GM21515 (cell line): ENCODE results near the gene IL1RAPL2.
"Not testable (repeated sequence)": the region's sequence is repeated elsewhere in the genome, so short reads cannot be mapped to it uniquely, and the experiment has no call there.

ENCODE experiments used
- ATAC-seq: cut with Tn5 transposase; IDR thresholded peaks from one replicate; pipeline ENCODE4 v1.9.1; 2021; ENCODE audit not compliant: unreplicated experiment

The IL1RAPL2 gene

DNA sequence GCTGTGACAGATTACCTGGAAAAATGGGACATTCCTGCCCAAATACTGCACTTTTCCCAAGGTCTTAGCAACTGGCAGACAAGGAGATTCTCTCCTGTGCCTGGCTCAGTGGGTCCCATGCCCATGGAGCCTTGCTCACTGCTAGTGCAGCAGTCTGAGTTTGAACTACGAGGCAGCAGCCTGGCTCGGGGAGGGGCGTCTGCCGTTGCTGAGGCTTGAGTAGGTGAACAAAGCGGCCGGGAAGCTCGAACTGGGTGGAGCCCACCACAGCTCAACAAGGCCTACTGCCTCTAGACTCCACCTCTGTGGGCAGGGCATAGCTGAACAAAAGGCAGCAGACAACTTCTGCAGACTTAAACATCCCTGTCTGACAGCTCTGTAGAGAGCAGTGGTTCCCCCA is 1118.3 kb downstream of the IL1RAPL2 start:
- not testable (repeated sequence) for ATAC-seq

DNA sequence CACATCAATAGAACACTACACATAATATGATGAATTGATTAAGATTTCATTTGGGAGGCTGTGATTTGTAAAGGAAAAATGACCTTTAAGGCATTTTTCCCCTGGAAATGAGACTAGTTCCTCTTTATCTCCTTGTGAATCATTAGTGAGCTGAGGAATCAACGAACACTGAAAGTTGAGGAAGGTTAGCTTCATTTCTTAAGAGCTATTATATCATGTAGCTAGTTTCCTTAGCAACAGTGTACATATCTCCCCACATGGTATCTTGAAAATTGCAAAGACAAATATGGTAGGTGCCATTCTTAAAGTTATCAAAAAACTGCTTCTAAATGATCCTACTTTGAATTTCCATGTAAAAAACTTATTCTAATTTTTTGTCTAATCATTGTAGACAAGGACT is 1128.8 kb downstream of the IL1RAPL2 start:
- no peak for ATAC-seq

DNA sequence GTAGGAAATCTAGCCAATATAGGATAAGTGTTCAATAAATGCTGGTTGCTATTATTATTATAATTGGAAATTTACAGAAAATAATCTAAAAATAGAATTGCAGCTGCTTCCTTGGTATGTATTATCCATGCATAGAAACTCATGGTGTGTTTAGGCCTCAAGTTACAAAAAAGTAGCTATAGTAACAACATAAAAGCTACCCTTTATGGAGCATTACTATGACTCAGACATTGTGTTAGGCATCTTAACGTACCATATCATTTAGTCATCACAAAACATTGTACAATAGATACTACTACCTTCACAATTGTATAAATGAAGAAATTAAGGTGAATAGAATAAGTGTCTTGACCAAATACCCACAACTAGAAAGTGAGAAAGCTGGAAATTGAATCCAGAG is 1129.5 kb downstream of the IL1RAPL2 start:
- no peak for ATAC-seq

DNA sequence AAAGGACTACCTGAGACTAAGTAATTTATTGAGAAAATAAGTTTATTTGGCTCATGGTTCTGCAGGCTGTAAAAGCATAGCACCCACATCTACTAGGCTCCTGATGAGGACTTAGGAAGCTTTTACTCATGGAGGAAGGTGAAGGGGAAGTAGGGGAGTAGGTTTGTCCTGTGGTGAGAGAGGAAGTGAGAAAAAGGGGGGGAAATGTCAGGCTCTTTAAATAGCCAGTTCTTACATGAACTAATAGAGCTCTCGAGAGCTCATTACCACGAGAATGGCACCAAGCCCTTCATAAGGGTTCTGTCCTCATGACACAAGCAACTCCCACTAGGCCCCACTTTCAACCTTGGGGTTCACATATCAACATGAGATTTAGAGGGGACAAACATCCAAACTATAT is 1130.9 kb downstream of the IL1RAPL2 start:
- no peak for ATAC-seq

DNA sequence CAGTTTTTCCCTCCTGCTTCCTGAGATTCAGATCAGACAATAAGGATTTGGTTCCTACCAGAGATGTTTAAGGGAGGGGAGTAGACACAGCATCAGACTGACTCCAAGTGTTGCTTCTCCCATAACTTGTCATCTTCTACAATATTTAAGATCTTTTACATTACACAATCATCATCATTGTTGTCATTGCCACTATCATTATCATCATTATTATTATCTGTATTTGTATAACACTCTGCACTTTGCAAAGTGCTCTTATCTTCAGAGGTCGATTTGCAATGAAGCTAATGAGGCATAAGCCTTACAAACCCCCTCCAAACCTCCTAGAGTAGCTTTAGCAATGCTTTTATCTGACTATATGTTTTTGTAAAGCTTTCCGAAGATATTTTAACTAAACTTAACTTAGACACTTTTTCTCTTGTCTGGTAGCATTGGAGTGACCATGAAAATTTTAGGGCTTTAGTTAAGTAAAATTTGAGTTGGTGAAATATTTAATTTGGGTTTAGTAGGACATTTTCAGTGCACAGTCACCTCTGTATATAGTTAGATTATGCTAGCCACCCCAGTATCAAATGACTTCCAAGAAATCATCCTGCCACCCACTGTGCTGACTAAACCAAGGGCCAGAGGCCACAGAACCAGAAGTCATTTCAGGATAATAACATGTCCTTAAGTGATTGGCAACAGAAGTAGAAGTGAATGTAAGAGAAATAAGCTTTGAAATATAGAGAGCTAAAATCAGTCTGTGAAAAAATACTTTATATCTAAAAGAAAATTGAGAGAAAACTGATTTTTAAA is 1132.2 kb downstream of the IL1RAPL2 start:
- ATAC-seq: no peak

DNA sequence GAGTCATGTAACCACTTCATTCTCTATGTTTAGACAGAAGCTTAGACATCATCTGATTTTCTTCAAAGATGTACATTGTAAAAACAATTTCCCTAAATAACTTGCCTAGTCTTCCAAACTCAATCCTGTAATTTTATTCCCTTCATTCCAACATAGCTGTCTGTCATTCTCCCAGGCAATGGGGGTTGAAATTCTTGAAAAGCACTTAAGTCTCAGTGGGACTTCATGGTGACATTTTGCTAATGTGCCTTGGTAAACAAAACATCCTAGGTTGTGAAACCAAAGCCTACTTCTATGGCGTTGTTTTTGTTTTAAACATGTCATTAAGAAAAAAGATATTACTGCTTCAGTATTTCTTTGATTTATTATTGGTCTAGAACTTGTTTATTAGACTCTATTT is 1134.3 kb downstream of the IL1RAPL2 start:
- ATAC-seq: no peak

DNA sequence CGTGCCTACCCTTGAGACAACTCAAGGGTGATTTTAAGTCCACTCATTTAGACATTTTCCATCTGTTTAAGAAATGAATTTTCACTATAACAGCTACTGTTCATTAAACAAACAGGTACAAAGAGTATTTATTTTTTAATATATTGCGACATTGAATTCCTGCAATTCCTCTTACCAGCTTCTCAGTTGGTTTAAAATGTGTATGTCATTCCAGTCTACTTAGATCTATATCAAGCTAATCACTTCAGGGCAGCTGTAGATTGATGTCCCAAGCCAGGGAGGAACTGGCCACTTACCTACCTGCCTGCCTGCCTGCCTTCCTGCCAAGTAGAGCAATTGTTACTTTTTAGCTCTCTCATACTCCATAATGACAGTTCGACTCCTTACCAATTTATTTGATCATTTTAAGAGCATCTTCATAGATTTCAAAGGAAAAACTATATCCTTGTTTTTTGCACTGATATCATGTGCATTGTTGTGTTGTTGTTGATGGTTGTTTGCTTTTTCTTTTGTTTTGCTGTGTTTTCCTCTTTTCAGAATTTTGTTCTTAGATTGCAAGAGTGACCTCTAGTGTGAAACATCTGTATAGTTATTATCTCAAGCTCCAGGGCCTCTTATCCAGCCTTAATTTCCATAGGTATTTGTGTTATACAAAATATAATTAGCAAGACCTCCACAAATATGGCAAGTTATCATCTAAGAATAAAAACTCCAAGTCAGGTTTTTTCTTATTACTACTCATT is 1135.5 kb downstream of the IL1RAPL2 start:
- no peak for ATAC-seq

DNA sequence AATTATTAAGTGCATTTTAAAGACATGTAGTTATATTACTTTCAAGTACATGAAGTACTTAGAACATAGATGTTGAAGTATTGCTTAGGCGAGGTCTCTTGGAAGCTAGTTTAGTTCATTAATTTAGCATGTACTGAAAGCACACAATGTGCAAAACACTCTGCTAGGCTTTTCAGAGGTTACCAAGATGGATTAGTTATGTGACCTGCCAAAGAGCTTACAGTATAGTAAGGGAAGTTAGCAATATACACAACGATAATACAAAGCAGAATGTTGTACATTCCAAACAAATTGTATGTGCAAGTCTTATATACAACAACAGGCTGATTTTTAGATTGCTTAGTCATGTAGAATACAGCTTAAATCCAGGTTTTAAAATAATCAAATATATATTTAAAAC is 1137.9 kb downstream of the IL1RAPL2 start:
- ATAC-seq: no peak

DNA sequence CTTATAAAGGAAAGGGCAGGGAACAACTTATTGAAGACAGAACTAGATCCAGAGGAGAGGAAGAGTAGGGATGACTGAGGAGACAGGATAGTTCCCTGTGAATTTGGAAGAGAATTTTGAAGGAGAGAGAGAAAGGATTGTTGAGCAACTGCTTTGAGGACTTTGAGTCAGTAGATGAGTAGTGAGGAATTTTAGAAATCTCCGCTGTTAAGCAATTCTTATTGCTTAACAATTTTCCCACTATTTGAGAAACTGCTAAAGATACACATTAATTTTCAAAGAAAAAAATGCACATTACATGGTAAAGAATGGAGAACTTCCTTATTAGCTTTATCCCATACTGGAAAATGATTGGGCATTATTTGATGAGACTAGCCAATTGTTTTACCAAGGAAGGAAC is 1140.0 kb downstream of the IL1RAPL2 start:
- no peak for ATAC-seq

DNA sequence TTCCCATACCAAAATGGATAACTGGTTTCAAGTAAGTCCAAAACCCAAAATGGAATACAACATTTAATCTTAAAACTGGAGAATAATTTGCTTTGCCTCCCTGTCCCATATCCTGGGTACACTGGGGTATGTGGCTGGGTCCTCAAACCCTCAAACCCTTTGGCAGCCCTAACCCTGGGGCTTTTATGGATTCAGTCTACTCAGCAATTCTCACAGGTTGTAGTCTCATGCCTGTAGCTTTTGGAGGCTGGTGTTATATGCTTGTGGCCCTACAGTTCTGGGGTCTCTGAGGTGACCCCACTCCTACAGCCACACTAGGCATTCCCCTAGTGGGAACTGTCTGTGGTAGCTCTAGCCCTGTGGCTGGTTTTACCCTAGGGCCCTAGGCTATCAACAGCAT is 1145.8 kb downstream of the IL1RAPL2 start:
- ATAC-seq: no peak

DNA sequence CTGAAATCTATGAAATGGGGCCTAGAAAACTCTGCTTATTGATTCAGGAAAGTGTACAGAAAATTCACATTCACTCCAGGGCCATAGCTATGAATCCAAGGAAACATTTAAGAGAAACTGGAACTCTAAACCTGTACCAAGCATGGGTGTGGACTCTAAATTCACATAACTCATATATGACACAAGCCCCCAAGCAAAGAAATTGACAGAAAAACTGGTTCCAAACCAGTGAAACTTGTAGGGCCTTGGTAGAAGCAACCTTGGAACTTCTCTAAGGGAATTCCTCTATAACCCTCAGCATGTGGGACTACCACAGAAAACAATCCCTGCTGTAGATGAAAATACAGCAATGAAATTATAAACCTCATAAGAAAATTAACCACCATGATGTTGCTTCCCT is 1149.7 kb downstream of the IL1RAPL2 start:
- ATAC-seq: no peak

DNA sequence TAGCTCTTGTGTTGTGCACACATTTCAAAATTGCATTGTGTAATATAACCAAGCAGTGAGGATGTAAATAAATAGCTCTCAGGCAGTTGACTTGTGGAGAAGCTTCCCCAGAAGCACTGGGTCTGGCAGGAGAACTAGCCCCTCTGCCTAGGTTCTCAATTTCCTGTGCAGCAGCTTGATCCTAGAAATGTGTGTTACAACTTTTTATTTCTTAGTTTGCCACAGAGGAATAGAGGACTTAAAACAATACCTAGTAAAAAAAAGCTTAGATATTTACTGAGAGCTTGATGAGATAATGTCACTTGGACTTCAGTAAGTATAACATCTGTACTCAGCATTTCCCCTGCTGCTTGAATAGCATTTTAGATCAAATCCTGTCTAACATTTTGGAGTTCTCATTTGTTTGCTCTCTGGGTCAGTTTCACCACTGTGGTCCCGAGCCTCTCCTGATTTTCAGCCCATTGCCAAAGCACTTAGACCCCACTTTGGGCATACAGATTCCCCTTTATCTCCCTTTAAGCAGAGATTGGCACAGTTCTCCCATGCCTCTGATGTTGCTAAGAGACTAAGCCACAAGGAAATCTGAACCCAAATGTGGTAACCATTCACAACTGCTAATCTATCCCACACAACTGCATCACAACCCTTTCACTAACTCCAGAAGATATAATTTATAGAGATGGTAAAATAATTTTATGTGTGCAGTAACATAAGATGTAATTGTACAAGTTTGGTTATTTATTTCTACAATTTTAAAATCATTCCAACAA is 1158.2 kb downstream of the IL1RAPL2 start:
- ATAC-seq: no peak

DNA sequence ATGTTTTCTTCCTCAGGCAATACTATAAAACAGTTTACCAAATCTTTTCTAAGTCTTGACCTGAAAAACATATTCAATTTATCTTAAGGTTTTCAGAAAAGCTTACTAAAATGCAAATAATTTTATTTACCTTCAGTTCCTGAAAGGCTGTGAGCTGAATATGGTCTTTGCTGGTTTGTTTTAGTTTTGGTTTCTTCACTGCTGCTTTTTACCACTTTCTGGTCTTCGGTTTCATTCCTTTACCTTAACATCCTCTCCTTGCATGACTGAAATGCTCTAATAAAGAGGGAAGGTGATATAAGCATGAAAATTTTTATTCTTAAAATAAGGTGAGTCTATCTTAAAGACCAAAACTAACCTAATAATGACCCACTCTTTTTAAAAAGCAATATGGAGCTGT is 1159.2 kb downstream of the IL1RAPL2 start:
- no peak for ATAC-seq

DNA sequence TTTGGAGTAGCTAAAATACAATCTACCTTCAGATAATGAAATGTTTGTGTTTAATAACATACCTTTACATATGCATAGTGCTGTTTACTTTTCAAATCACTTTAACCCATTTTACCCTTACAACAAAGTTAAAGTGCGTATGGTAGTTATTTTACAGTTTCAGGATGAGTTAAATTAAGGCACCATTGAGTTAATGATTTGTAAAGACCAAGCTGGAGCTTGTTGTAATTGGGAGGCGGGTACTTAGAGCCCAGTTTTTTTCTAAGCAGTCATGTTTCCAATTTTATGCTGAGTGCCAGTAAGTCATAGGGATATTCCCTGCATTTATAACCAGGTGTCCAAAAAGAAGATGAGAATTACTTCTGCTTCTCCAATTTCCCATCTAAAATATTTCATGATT is 1172.2 kb downstream of the IL1RAPL2 start:
- no peak for ATAC-seq

DNA sequence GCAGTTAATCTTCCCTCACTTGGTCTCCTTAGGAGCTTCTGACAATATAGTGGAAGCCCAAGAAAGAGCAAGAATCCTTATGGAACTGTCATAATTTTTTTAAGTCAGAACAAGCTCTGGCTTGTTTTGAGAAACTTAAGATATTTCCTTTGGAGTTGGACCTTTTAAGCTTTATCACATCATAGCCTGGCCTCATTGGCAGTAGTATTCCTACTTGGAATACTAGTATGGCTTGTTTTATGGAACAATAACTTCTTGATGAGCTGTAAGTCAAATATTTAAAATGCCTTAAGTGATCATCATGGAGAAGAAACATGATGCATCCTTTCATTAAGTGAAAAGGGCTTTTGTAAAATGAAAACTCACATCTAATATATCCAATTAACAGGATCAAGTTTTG is 1178.3 kb downstream of the IL1RAPL2 start:
- ATAC-seq: no peak

DNA sequence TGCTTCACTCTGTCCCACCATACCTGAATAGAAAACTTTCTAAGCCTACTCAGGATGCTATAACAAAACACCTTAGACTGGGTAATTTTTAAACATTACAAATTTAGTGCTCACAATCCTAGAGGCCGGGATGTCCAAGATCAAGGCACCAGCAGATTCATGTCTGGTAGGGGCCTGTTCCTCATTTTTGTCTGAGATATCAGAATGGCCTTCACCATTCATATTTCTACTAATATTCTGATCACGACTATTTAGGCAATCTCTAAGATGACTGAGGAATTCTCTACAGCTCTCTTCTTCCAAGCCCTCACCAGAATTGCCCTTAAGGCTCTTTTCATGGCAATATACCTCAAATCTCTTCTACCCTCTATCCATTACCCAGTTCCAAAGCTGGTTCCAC is 1178.9 kb downstream of the IL1RAPL2 start:
- ATAC-seq: no peak

DNA sequence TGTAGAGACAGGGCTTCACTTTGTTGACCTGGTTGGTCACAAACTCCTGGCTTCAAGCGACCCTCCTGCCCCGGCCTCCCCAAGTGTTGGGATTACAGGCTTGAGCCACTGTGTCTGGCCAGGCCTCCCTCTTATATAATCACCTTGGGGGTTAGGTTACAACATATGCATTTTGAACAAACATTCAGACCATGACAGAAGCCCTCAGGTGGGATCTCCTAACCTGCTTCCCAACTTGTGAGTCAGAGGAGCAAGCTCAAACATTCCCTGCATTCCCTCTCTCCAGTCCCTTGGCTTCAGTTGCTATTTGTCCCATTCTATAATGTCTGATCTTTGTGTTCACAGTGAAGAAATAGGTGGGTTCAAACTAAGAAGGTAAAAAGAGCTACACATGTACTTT is 1179.9 kb downstream of the IL1RAPL2 start:
- ATAC-seq: no peak

DNA sequence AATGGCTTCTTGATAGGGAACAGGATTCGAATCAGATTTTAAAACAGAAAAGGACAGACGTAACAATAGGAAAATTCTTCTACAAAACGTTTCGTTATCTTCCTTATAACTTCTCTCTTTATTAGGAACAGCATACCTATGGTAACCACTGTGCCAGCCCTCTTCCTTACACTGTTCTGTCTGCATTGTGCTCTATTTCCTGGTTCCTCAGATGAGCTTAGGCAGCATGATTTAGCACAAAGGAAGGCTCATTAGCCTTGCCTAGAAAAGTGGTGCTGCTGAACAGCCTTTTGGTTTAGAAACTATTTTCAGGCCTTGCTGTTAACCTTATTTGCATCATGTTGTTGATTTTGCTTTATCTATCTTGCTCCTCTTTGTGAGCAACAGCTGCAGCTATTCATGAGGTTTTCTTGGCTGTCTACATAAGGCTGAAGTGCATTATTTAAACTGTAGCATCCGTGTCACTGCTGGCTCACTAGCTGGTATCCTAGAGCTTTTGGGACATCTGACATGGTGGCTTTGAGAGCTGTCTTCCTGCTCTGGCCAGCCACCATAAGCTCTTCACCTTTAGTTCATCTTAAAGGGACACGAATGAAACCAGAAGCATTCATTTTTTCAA is 1186.4 kb downstream of the IL1RAPL2 start:
- ATAC-seq: no peak

DNA sequence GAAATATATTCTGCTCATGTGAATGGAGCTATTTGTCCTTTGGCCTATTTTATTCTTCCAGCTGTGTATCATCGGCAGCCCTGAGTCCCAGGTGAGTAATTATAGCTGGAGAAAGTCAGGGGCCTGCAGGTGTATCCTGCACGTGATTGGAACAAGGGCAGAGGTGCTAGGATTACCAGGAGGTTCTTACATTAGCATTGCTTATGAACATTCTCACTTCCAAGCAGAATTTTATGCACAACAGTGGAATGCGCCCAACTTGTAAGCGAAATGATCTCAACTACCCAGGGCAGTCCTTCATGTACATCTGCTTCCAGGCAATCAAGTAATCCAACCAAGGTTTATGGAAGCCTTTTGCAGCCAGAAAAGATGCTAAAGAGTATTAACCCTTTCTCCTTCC is 1187.4 kb downstream of the IL1RAPL2 start:
- no peak for ATAC-seq

DNA sequence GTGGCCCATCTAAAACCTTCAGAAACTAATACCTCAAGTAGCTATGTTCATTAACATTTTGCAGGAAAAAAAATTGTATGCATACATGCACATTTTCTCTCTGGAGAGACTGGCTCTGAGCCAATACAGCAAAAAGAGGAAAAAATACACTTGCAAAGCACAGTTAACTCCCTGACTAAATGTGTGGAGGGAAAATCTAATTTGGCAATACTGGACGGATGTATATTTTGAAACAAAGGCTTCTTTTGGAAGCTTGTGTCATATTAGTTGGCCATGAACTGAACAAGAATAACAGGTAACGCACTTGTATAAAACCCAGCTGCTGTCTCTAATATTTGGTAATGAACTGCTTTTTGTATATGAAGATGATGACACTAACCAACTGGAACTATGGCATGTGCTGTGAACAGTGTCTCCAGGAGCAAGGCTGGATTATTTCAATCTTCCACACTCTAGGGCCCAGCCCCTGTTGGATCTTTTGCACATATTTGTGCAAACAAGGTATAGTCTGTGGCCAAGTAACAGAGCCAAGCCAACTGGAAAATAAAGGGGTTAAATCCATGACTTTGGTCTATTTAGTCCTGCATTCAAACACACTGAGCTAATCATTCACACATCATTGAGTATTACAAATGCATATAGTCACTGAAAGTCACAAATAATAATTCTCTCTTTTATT is 1188.4 kb downstream of the IL1RAPL2 start:
- ATAC-seq: no peak

DNA sequence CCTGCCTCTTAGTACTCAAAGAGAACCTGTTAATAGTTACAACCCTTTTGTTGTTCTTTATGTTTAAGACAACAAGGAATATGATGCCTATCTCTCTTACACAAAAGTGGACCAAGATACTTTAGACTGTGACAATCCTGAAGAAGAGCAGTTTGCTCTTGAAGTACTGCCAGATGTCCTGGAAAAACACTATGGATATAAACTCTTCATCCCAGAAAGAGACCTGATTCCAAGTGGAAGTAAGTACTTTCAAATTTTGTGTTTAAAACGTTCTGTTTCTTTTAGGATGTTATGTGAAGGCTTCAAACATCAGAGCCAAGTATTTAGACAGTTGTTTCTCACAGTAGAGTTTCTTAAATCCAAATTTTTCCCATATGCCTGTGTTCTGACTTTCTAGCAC is 1189.1 kb downstream of the IL1RAPL2 start:
- no peak for ATAC-seq
